T-cell (primary cell): ENCODE results near the gene VTA1. TPM values are rescaled to one million over a fixed set of nuclear protein-coding genes. Genes with fewer than 3 reads are reported as not detected.
"Not testable (repeated sequence)": the region's sequence is repeated elsewhere in the genome, so short reads cannot be mapped to it uniquely, and the experiment has no call there.

ENCODE experiments used
- ATAC-seq, 4 experiments: fragments of 200-7000 bp in 3 of 4; fragments of 150-1000 bp in 1 of 4; cut with Tn5 transposase; replicated peaks in 1 of 4; 1 replicate in 3 of 4; 2 replicates in 1 of 4; pipeline ENCODE4 v1.10.0; 2021; ENCODE audit warnings: moderate library complexity in 3 of 4, mild to moderate bottlenecking in 2 of 4, moderate number of reproducible peaks in 1 of 4
- CTCF ChIA-PET, 2 donors: fragments of 300-600 bp; sonication (Branson Sonifier 250); formaldehyde crosslinking; loops; one replicate each; lab custom pipeline; 2022; ENCODE audit warnings: antibody characterized with exemption in 2 of 2; lab: Charles Lee
- POLR2A ChIA-PET, 2 donors: fragments of 300-600 bp; sonication (Branson Sonifier 250); formaldehyde crosslinking; loops; one replicate each; lab custom pipeline; 2022; ENCODE audit warnings: antibody characterized with exemption in 2 of 2; lab: Charles Lee
- DNase-seq, 35 experiments: peaks; one replicate each; pipeline versions ENCODE4 v3.0.0 to v3.0.0-alpha.2; 2013 to 2023
- H3K27ac ChIP-seq: one replicate; pipeline ENCODE4 v1.5.1; 2013; ENCODE audit warnings: low read length
- H3K27me3 ChIP-seq, 2 experiments: replicated peaks in 1 of 2; 1 replicate in 1 of 2; 2 replicates in 1 of 2; pipeline versions ENCODE4 v1.6.1 to v1.7.0; 2013; ENCODE audit warnings: low read length in 1 of 2, mixed read lengths in 1 of 2; ENCODE audit not compliant: control insufficient read depth in 2 of 2, insufficient read depth in 2 of 2; ENCODE audit errors: extremely low read depth in 1 of 2
- H3K36me3 ChIP-seq, 2 donors: 1 replicate in 1 of 2; 2 replicates in 1 of 2; pipeline versions ENCODE4 v1.6.1 to v1.7.0; 2013; ENCODE audit warnings: low read length in 1 of 2; ENCODE audit not compliant: control insufficient read depth in 2 of 2, insufficient read depth in 1 of 2; ENCODE audit errors: extremely low read depth in 1 of 2
- H3K4me1 ChIP-seq, 2 experiments: 1 replicate in 1 of 2; 2 replicates in 1 of 2; pipeline versions ENCODE4 v1.6.1 to v1.7.0; 2013; ENCODE audit warnings: low read length in 2 of 2, mixed read lengths in 1 of 2; ENCODE audit not compliant: insufficient read depth in 2 of 2, control insufficient read depth in 1 of 2; ENCODE audit errors: extremely low read depth in 1 of 2
- H3K4me3 ChIP-seq, 2 donors: 1 replicate in 1 of 2; 2 replicates in 1 of 2; pipeline versions ENCODE4 v1.5.1 to v1.7.0; 2013; ENCODE audit warnings: mild to moderate bottlenecking in 2 of 2, low read length in 1 of 2, moderate library complexity in 1 of 2; ENCODE audit not compliant: control insufficient read depth in 1 of 2; ENCODE audit errors: extremely low read depth in 1 of 2
- H3K9me3 ChIP-seq: 2 replicates; pipeline ENCODE4 v1.7.0; 2013
- H3K27ac Mint-ChIP-seq, 2 donors: one replicate each; pipeline ENCODE4 v1.8.0; 2020 to 2021; ENCODE audit warnings: mild to moderate bottlenecking in 2 of 2, mixed read lengths in 2 of 2
- H3K27me3 Mint-ChIP-seq, 2 donors: one replicate each; pipeline ENCODE4 v1.8.0; 2021 to 2022; ENCODE audit warnings: mixed read lengths in 2 of 2
- H3K36me3 Mint-ChIP-seq: one replicate; pipeline ENCODE4 v1.8.0; 2021; ENCODE audit warnings: mixed read lengths
- H3K4me1 Mint-ChIP-seq, 3 donors: one replicate each; pipeline ENCODE4 v1.8.0; 2020 to 2022; ENCODE audit warnings: mixed read lengths in 3 of 3, mild to moderate bottlenecking in 1 of 3
- H3K4me3 Mint-ChIP-seq, 3 donors: one replicate each; pipeline ENCODE4 v1.8.0; 2020 to 2022; ENCODE audit warnings: mild to moderate bottlenecking in 3 of 3, mixed read lengths in 3 of 3, moderate library complexity in 3 of 3
- H3K9me3 Mint-ChIP-seq, 3 donors: one replicate each; pipeline ENCODE4 v1.8.0; 2020 to 2022; ENCODE audit warnings: mixed read lengths in 3 of 3
- WGBS: methylation state at CpG from one replicate; pipeline ENCODE4 v1.1.5; 2013; ENCODE audit warnings: missing lambda C conversion rate; ENCODE audit not compliant: insufficient coverage; 5-methylcytosine and 5-hydroxymethylcytosine counted together
- total RNA-seq, 35 experiments: library from RNA in 6 of 35; stranded (reverse) in 6 of 35; fragments of 120-200 nt in 1 of 35; gene quantifications; one replicate each; pipeline versions ENCODE4 v1.2.1 to v1.2.4 and lab custom pipeline; 2013 to 2026

The VTA1 gene
- total RNA-seq, 5 donors from 2014 or later (not counting 1 experiment from before 2014, with no cell fraction given), result 19.2 to 31.5 (median 29.0) TPM

DNA sequence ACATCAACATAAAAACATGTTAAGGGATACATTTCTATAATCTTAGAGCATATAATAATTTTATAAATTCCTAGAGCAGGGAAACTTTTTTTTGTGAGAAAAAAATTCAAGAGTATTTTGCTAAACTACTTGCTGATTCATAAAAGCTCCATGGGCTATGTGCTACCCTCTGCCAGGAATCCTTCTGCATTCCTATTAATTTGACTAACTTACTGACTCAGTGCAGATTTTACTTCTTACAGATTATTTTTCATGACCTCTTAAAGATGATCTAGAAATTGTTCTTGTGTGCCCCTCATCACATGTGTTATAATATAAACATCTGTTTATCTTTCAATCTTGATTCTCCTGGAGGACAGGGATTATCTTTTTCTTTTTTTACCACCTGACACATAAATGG is 5.7 kb downstream of the VTA1 start:
- Mint-ChIP-seq H3K36me3 (peaks cover 10% of the 10 kb centered on the region), H3K27ac (no peak overlapping the region), H3K9me3 (no peaks in the 10 kb centered on the region), H3K4me1 (peaks cover 81 to 89% (median 85%) of the 10 kb centered on the region in 3 donors), H3K27me3 (no peaks in the 10 kb centered on the region), H3K4me3 (no peak overlapping the region)
- no peaks in the 10 kb centered on the region for H3K27me3 ChIP-seq
- ChIA-PET POLR2A (interaction anchor here in 1 of 2 donors (0.6 kb wide), 1 partner anchor 228 kb away, joined by 3 read pairs; no protein-coding TSS in a partner anchor), CTCF (no interaction called here)
- peaks cover 4 to 28% of the 10 kb centered on the region in 2 experiments for H3K4me1 ChIP-seq
- DNase-seq (no peak), ATAC-seq (no peak)
- no peak overlapping the region for H3K27ac ChIP-seq
- no peaks in the 10 kb centered on the region for H3K9me3 ChIP-seq
- peaks cover 3 to 6% of the 10 kb centered on the region in 2 donors for H3K36me3 ChIP-seq
- H3K4me3 ChIP-seq, result no peak overlapping the region

DNA sequence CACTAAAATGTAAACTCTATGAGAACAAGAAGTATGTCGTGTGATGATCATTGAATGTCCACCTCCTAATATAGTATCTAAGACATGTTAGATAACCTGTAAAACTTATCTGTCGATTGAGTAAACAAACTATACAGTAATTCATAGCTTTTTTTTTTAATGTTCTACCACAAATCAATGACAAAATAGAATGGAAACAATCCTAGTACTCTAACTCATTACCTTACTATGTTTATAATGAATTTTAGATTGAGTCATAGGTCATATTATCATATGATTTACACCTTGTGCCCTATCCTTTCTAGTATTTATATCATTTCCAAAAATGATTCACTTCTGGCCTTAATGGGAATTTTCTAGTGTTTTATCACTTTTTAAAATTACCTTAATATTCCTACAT is 6.1 kb downstream of the VTA1 start:
- Mint-ChIP-seq H3K9me3 (no peaks in the 10 kb centered on the region), H3K27ac (no peak overlapping the region), H3K4me1 (peaks cover 76 to 88% (median 80%) of the 10 kb centered on the region in 3 donors), H3K4me3 (no peak overlapping the region), H3K36me3 (peaks cover 10% of the 10 kb centered on the region), H3K27me3 (no peaks in the 10 kb centered on the region)
- WGBS, result no CpG with 5 or more reads among the region's 2 CpGs
- Histone ChIP-seq H3K27ac (no peak overlapping the region), H3K27me3 (no peaks in the 10 kb centered on the region), H3K36me3 (peaks cover 3 to 6% of the 10 kb centered on the region in 2 donors), H3K4me1 (peaks cover 4 to 23% of the 10 kb centered on the region in 2 experiments), H3K4me3 (no peak overlapping the region), H3K9me3 (no peaks in the 10 kb centered on the region)
- POLR2A ChIA-PET, result interaction anchor here in 1 of 2 donors (0.6 kb wide), 1 partner anchor 227 kb away, joined by 3 read pairs; no protein-coding TSS in a partner anchor
- CTCF ChIA-PET, result interaction anchor here in 1 of 2 donors (0.6 kb wide), 1 partner anchor 58 kb away, joined by 5 read pairs; no protein-coding TSS in a partner anchor
- ATAC-seq, result no peak
- no peak for DNase-seq

DNA sequence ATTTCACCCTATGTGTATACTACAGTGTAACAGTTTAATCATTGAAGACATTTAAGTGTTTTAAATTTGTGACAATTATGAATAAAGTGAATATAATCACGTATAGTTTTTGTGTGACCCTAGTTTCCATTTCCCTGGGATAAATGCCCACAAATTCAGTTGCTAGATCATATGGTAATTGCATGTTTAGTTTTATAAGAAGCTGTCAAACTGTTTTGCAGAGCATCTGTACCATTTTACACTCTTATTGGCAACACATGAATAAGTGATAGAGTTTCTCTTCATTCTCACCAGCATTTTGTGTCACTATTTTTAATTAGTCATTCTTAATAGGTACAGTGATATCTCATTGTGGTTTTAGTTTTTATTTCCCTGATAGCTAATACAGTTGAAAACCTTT is 7.3 kb downstream of the VTA1 start:
- Mint-ChIP-seq H3K4me3 (no peak overlapping the region), H3K9me3 (no peaks in the 10 kb centered on the region), H3K36me3 (peaks cover 10% of the 10 kb centered on the region), H3K4me1 (peaks cover 71 to 81% (median 72%) of the 10 kb centered on the region in 3 donors), H3K27ac (no peak overlapping the region), H3K27me3 (no peaks in the 10 kb centered on the region)
- CTCF ChIA-PET, result interaction anchor here (0.6 to 1.1 kb wide), 4 partner anchors 24 to 779 kb away, joined by 3 read pairs; no protein-coding TSS in a partner anchor
- Histone ChIP-seq H3K36me3 (peaks cover 3 to 6% of the 10 kb centered on the region in 2 donors), H3K27me3 (no peaks in the 10 kb centered on the region), H3K9me3 (no peaks in the 10 kb centered on the region), H3K4me3 (no peak overlapping the region), H3K4me1 (peaks cover 0 to 13% of the 10 kb centered on the region in 2 experiments), H3K27ac (no peak overlapping the region)
- POLR2A ChIA-PET, result no interaction called here
- WGBS, result no CpG with 5 or more reads among the region's 1 CpG
- no peak for DNase-seq
- ATAC-seq, result no peak

DNA sequence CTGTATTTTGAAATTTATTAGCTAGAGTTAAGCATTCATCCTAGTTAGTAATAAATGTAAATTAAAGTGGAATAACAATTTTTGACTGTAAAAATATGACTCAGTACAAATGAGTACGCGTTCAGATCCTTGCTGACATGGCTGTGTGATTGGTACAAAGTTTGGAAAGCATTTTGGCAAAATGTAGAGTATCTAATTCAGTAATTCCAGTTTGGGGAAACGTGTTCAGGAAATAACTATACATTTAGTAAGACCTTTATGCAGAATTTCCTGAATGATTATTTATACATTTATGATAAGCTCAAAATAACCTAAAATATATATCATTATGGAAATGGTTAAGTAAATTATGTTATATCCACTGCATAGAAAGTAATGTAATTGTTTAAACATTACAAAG is 8.0 kb downstream of the VTA1 start:
- Mint-ChIP-seq H3K9me3 (no peaks in the 10 kb centered on the region), H3K36me3 (peaks cover 8% of the 10 kb centered on the region), H3K27ac (no peak overlapping the region), H3K4me3 (no peak overlapping the region), H3K27me3 (no peaks in the 10 kb centered on the region), H3K4me1 (peaks cover 69 to 78% (median 70%) of the 10 kb centered on the region in 3 donors)
- Histone ChIP-seq H3K4me1 (peaks cover under 1 to 11% of the 10 kb centered on the region in 2 experiments), H3K36me3 (peaks cover 3 to 6% of the 10 kb centered on the region in 2 donors), H3K27ac (no peak overlapping the region), H3K4me3 (no peak overlapping the region), H3K9me3 (no peaks in the 10 kb centered on the region), H3K27me3 (no peaks in the 10 kb centered on the region)
- ChIA-PET POLR2A (interaction anchor here (0.6 kb wide), 2 partner anchors 8 to 1329 kb away, joined by 3 to 4 read pairs; partner anchors contain the start of gene VTA1 (in 1 of the 2)), CTCF (interaction anchor here (0.5 to 2.9 kb wide), 5 partner anchors 9 to 239 kb away, joined by 3 to 41 read pairs (median 4); partner anchors contain the start of genes NMBR (in 1 of the 2) and VTA1 (in 1 of the 2))
- ATAC-seq (no peak), DNase-seq (no peak)
- 100% methylated on average over 2 of the region's 3 CpGs for WGBS

DNA sequence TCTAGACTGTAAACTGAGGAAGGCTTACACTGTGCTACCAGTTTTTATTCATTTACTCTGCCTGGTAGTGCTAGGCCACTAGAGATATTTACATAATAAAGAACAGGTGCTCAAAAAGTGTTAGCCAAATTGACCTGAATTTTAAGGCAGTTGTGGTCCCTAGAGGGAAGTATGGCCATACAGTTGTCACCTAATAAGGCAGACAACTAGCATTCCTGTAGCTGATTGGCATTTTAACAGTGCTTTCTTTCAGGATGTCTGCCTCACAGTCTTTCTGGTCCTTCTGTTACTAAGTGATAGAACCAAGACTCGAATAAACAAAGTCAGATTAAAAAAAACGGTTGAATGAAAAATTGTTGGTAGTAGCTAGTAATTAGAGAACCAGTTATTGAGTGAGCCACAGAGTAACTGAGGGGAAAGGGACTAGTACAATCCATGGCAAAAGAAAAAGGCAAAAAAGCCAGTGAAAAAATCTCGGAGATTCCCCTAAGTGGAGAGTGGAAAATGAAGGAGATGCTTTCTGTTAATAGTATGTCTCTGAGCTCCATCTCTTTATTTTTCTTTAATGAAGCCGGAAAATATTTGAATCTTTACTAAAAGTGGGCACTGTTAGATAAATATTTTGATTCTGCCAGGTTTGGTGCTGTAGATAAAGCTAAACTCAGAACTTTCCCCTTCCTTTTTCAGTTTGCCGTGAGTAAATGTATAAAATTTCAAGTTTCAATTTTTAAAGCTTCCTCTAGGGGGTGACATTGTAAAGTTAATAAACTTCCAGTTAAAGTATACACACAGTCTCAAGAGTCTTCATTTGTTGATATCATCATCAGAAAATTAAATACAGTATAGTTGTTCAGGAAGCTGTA is 9.1 kb downstream of the VTA1 start:
- H3K36me3 Mint-ChIP-seq, result peaks cover 3% of the 10 kb centered on the region
- Histone ChIP-seq H3K4me1 (peaks cover 4 to 11% of the 10 kb centered on the region in 2 experiments), H3K9me3 (no peaks in the 10 kb centered on the region), H3K27ac (no peak overlapping the region), H3K27me3 (no peaks in the 10 kb centered on the region), H3K36me3 (peaks cover 0 to 3% of the 10 kb centered on the region in 2 donors), H3K4me3 (no peak overlapping the region)
- ChIA-PET CTCF (interaction anchor here (0.6 to 2.9 kb wide), 23 partner anchors 8 to 619 kb away, joined by 3 to 41 read pairs (median 5); partner anchors contain the start of genes NMBR (in 1 of the 2) and VTA1 (in 1 of the 2)), POLR2A (no interaction called here)
- peak in 1 of 35 experiments; percentile 44 for DNase-seq
- peak in 3 of 4 experiments; percentile 23 to 71 (median 50) for ATAC-seq
- peaks cover 67 to 76% (median 69%) of the 10 kb centered on the region in 3 donors for H3K4me1 Mint-ChIP-seq
- H3K4me3 Mint-ChIP-seq, result peak overlapping the region in 2 of 3 donors; percentile 8 to 11
- no peaks in the 10 kb centered on the region for H3K27me3 Mint-ChIP-seq
- peak overlapping the region in 1 of 2 donors; percentile 62 for H3K27ac Mint-ChIP-seq
- no peaks in the 10 kb centered on the region for H3K9me3 Mint-ChIP-seq
- WGBS, result no CpG with 5 or more reads among the region's 5 CpGs

DNA sequence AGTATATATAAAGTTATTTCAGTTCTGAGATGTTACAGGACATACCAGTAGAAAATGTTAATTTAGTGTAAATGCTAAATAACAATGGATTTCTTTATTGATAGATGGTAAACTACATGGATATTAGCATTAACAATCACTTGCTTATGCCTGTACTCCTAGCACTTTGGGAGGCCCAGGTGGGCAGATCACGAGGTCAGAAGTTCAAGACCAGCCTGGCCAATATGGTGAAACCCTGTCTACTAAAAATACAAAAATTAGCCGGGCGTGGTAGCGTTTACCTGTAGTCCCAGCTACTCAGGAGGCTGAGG is 9.7 kb downstream of the VTA1 start:
- H3K27me3 Mint-ChIP-seq, H3K4me3 ChIP-seq, DNase-seq, H3K27me3 ChIP-seq, H3K9me3 Mint-ChIP-seq, H3K36me3 Mint-ChIP-seq, POLR2A ChIA-PET, H3K36me3 ChIP-seq, H3K9me3 ChIP-seq, H3K27ac ChIP-seq: not testable (repeated sequence)
- peaks cover 4 to 11% of the 10 kb centered on the region in 2 experiments for H3K4me1 ChIP-seq
- CTCF ChIA-PET, result interaction anchor here (0.6 to 2.9 kb wide), 19 partner anchors 8 to 1271 kb away, joined by 3 to 41 read pairs (median 6); partner anchors contain the start of genes NMBR (in 1 of the 2) and VTA1 (in 1 of the 2)
- Mint-ChIP-seq H3K4me3 (peak overlapping the region in 1 of 3 donors; percentile 8), H3K27ac (peak overlapping the region in 1 of 2 donors; percentile 62), H3K4me1 (peaks cover 64 to 74% (median 65%) of the 10 kb centered on the region in 3 donors)
- WGBS, result no CpG with 5 or more reads among the region's 4 CpGs
- ATAC-seq, result peak in 1 of 4 experiments; percentile 14
